ENCODE measurements around the gene SMTN.
A peak's percentile ranks its signal among the peaks of the same experiment; 100 is the strongest.

The SMTN gene

DNA sequence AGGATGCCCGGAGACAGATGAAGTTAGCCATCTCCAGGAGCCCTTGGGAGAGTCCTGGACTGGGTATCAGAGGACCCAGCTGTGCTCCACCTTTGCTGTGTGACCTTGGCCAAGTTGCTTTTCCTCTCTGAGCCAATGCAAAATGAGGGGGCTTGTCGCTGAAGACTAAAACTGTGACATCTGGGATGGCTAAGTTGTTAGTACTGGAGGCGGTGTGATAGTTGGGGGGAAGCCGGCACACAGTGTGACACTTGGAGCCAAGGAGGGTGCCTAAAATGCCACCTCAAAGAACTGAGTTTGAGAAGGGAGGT lies 42.1 kb downstream of the SMTN start:
- DNase-seq (ENCODE audit: low read depth), result no peak
- TF ChIP-seq, protein P1, sequence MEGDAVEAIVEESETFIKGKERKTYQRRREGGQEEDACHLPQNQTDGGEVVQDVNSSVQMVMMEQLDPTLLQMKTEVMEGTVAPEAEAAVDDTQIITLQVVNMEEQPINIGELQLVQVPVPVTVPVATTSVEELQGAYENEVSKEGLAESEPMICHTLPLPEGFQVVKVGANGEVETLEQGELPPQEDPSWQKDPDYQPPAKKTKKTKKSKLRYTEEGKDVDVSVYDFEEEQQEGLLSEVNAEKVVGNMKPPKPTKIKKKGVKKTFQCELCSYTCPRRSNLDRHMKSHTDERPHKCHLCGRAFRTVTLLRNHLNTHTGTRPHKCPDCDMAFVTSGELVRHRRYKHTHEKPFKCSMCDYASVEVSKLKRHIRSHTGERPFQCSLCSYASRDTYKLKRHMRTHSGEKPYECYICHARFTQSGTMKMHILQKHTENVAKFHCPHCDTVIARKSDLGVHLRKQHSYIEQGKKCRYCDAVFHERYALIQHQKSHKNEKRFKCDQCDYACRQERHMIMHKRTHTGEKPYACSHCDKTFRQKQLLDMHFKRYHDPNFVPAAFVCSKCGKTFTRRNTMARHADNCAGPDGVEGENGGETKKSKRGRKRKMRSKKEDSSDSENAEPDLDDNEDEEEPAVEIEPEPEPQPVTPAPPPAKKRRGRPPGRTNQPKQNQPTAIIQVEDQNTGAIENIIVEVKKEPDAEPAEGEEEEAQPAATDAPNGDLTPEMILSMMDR (IDR thresholded peaks at IDR 0.05; ENCODE audit: low read depth, low read length, missing control alignments), result no peak
- peak overlapping the region; percentile 47 for H3K4me3 ChIP-seq (ENCODE audit: low read depth, low read length)
- in situ Hi-C loops (cut with HindIII; ENCODE audit: low sequenced_read_pairs), result no loop called here

DNA sequence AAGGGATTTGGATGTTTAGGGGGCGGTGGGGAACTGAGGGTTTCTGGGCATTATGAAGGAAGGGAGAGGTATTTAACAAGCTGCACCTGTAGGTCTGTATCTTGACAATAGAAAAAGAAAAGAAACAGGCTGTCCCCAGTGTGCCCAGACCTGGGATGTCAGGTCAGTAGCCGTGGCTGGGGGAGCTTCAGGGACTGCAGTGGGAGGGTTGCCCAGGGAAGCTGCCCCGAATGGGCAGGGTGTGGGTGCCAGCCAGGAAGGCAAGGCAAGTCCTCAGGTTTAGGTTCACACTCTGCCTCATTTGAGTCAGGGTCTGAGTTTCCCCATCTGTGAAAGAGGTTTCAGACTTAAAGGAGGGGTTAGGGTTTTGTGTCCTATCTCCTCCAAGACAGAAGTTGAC lies 43.2 kb downstream of the SMTN start:
- no peak for DNase-seq (ENCODE audit: low read depth)
- in situ Hi-C loops (cut with HindIII; ENCODE audit: low sequenced_read_pairs), result no loop called here
- H3K4me3 ChIP-seq (ENCODE audit: low read depth, low read length), result no peak overlapping the region
- TF ChIP-seq, protein P1 (IDR thresholded peaks at IDR 0.05; ENCODE audit: low read depth, low read length, missing control alignments), result no peak

GRCh38 chr22:31124811-31125465 lies 43.8 kb downstream of the SMTN start:
- TF ChIP-seq, protein P1 (IDR thresholded peaks at IDR 0.05; ENCODE audit: low read depth, low read length, missing control alignments), result no peak
- no peak for DNase-seq (ENCODE audit: low read depth)
- in situ Hi-C loops (cut with HindIII; ENCODE audit: low sequenced_read_pairs), result no loop called here
- no peak overlapping the region for H3K4me3 ChIP-seq (ENCODE audit: low read depth, low read length)

- in situ Hi-C loops (cut with HindIII; ENCODE audit: low sequenced_read_pairs), result no loop called here
- TF ChIP-seq, protein P1 (IDR thresholded peaks at IDR 0.05; ENCODE audit: low read depth, low read length, missing control alignments), result no peak
- no peak overlapping the region for H3K4me3 ChIP-seq (ENCODE audit: low read depth, low read length)
- no peak for DNase-seq (ENCODE audit: low read depth)
Observed at GRCh38 chr22:31125521-31126117, 44.5 kb downstream of the SMTN start.

DNA sequence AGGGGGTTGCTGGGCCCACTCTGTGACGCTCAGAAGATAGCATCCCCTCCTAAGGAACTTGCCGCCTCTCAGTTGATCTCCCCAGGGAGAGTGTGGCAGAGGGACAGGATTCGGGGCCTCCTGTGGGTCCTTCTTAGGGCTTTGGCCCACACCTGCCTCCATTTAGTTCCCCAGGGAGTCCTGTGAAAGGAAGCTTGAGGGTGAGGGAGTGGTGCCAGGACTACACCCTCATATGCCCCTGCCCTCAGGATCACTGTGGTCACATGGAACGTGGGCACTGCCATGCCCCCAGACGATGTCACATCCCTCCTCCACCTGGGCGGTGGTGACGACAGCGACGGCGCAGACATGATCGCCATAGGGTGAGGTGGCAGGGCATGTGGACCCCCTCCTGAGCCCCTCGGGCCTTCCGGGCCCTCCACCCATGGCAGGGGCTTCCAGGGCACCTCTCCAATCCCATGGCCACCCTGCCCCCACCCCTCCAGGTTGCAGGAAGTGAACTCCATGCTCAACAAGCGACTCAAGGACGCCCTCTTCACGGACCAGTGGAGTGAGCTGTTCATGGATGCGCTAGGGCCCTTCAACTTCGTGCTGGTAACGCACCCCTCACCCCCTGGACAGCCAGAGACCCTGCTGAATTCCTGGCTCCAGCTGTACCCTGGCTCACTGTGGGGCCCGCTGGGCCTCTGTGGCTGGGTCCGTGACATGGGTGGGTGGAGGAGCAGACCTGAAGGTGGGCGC lies 45.2 kb downstream of the SMTN start:
- TF ChIP-seq, protein P1 (IDR thresholded peaks at IDR 0.05; ENCODE audit: low read depth, low read length, missing control alignments), result no peak
- in situ Hi-C loops (cut with HindIII; ENCODE audit: low sequenced_read_pairs), result no loop called here
- H3K4me3 ChIP-seq (ENCODE audit: low read depth, low read length), result no peak overlapping the region
- no peak for DNase-seq (ENCODE audit: low read depth)

DNA sequence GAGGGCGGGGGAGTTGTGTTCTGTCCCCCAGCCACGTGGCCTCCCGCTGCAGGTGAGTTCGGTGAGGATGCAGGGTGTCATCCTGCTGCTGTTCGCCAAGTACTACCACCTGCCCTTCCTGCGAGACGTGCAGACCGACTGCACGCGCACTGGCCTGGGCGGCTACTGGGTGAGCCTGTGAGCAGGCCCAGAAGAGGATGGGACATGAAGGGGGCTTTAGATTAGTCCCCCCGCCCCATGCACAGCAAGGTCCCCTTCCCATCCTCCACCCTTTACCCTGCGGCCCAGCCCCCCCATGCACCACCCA lies 45.7 kb downstream of the SMTN start:
- in situ Hi-C loops (cut with HindIII; ENCODE audit: low sequenced_read_pairs), result no loop called here
- no peak for DNase-seq (ENCODE audit: low read depth)
- TF ChIP-seq, protein P1 (IDR thresholded peaks at IDR 0.05; ENCODE audit: low read depth, low read length, missing control alignments), result no peak
- H3K4me3 ChIP-seq (ENCODE audit: low read depth, low read length), result no peak overlapping the region

Data from astrocyte of the cerebellum (primary cell).